PFSK-1 (cell line): ENCODE data around the gene ZSWIM6.

Source experiments
- FOXP2 ChIP-seq: optimal IDR thresholded peaks from 2 replicates; pipeline ENCODE3; 2011; ENCODE audit warnings: borderline replicate concordance, control low read depth, inconsistent platforms; ENCODE audit not compliant: insufficient read depth; ENCODE audit errors: extremely low read length, extremely low read depth
- POLR2AphosphoS5 ChIP-seq: IDR thresholded peaks from 2 replicates; pipeline ENCODE4 v1.6.1; 2012; ENCODE audit warnings: low read depth, mild to moderate bottlenecking, control low read depth, low read length, moderate library complexity
- SIN3A ChIP-seq: IDR thresholded peaks from 2 replicates; pipeline ENCODE4 v1.6.1; 2012; ENCODE audit warnings: mild to moderate bottlenecking, low read length, moderate library complexity, borderline replicate concordance; ENCODE audit not compliant: insufficient read depth
- TAF1 ChIP-seq: IDR thresholded peaks from 2 replicates; pipeline ENCODE4 v1.6.1; 2012; ENCODE audit warnings: low read length, control low read depth, borderline replicate concordance; ENCODE audit not compliant: insufficient read depth
- TF ChIP-seq, protein P1 (sequence below), 2 experiments: IDR thresholded peaks; 2 replicates each; pipeline versions ENCODE4 v1.6.1 to v1.8.0; 2011 to 2012; ENCODE audit warnings: low read depth in 2 of 2, low read length in 2 of 2, control low read depth in 1 of 2, inconsistent platforms in 1 of 2, mild to moderate bottlenecking in 1 of 2, moderate library complexity in 1 of 2; ENCODE audit not compliant: insufficient read depth in 1 of 2

ZSWIM6 gene

DNA sequence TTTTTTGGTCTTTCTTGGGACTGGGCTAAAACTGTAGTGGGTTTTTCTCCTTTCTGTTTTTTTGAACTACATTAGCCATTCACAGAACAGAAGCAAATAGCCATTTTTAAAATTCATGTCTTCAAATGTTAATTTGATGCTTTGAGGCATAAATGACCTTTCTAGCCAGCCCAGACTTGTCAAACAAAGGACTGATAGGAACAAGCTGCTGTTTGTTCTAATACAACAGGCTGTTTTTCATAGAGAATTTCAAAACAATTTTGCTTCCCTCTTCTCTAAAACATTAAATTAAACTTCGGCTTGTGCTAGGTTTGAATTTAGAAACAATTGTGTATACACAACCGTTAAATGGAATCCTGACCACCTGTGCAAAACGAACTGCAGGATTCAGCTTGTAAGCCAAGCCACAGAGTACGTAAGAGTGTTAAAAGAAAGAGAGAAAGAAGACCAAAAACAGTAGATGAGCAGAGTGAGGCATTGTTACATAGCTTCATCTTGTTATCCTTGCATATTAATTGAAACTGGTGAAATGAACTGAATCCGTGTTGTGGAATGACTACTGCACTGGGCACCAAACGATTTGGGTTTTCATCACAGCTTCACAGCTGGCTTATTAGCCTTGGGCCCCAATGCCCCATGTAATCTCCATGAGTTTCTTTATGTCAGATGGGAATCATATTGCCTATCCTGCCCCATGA lies 100.0 kb downstream of the ZSWIM6 start:
- no peak for TF ChIP-seq SIN3A
- no peak for TF ChIP-seq FOXP2
- TF ChIP-seq, protein P1, sequence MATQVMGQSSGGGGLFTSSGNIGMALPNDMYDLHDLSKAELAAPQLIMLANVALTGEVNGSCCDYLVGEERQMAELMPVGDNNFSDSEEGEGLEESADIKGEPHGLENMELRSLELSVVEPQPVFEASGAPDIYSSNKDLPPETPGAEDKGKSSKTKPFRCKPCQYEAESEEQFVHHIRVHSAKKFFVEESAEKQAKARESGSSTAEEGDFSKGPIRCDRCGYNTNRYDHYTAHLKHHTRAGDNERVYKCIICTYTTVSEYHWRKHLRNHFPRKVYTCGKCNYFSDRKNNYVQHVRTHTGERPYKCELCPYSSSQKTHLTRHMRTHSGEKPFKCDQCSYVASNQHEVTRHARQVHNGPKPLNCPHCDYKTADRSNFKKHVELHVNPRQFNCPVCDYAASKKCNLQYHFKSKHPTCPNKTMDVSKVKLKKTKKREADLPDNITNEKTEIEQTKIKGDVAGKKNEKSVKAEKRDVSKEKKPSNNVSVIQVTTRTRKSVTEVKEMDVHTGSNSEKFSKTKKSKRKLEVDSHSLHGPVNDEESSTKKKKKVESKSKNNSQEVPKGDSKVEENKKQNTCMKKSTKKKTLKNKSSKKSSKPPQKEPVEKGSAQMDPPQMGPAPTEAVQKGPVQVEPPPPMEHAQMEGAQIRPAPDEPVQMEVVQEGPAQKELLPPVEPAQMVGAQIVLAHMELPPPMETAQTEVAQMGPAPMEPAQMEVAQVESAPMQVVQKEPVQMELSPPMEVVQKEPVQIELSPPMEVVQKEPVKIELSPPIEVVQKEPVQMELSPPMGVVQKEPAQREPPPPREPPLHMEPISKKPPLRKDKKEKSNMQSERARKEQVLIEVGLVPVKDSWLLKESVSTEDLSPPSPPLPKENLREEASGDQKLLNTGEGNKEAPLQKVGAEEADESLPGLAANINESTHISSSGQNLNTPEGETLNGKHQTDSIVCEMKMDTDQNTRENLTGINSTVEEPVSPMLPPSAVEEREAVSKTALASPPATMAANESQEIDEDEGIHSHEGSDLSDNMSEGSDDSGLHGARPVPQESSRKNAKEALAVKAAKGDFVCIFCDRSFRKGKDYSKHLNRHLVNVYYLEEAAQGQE (IDR thresholded peaks at IDR 0.05; ENCODE audit: insufficient read depth in 1 of 2, low read depth in 2 of 2, low read length in 2 of 2), result no peak
- no peak for TF ChIP-seq POLR2AphosphoS5
- no peak for TF ChIP-seq TAF1

DNA sequence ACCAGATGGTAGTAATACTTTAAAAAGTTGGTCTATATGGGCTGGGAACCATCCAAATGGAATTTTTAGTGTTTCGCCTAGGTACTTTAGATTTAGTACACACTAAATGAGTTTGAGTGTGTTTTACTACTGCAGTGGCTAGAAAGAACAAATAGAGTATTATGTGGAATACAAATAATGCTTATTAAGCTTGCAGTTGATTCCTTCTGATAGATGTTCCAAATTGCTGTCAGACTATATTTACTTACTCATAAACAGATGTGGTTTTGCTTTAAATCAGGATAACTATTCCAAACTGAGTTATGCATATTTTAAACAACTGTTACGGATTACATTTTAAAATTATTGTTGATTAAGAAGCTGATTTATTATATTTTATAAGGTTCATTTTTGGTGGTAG lies 103.3 kb downstream of the ZSWIM6 start:
- TF ChIP-seq TAF1 (no peak), SIN3A (no peak), FOXP2 (no peak), POLR2AphosphoS5 (no peak)
- TF ChIP-seq, protein P1 (IDR thresholded peaks at IDR 0.05; ENCODE audit: insufficient read depth in 1 of 2, low read depth in 2 of 2, low read length in 2 of 2), result no peak

DNA sequence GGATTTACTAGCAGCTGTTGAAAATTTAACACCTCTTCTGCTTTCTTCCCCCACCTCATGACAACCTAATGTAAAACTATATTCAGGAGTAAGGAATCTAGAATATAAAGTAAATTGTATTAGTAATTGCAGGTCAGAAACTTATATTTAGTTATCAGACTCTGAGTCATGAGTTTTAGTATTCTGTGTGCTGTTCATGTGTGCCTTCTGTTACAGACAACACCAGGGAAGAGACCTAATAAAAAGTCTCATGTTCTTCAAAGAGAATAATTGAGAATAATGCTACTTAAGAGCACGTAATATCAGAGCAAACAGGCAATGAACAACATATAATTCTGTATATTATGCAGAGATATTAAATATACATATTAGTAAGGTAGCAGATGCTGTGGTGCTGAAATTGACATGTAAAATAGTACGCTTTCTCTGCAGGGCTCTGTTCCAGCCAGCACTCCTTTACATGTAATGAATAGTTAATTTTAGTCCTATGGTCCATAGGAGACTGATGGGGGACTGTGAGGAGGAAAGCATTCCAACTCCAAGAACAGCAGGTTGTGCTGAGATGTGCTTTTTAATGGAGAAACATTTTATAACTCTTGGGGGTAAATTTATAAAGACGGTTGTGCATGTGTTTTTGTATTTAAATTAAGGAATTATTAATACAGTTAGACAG lies 106.4 kb downstream of the ZSWIM6 start:
- TF ChIP-seq FOXP2 (no peak), POLR2AphosphoS5 (no peak), SIN3A (no peak)
- TF ChIP-seq, protein P1 (IDR thresholded peaks at IDR 0.05; ENCODE audit: insufficient read depth in 1 of 2, low read depth in 2 of 2, low read length in 2 of 2), result no peak

DNA sequence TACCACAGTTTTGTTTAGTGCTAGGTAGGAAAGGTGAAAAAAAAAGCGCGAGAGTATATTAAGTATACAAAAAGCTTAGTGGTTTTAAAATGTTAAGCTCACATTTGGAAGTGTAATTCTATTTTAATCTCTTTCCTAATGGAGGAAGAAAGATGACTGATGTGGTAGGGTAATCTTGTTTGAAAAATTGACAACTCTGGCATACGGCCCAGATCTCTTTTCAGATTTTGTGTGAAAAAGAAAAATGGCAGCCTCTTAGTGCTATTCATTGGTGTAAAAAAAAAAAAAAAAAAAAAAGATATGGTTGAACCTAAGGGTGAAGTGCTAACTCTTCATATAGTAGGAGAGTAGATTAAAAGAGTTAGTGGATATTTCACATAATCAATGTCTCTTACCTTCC lies 108.0 kb downstream of the ZSWIM6 start:
- TF ChIP-seq, protein P1 (IDR thresholded peaks at IDR 0.05; ENCODE audit: insufficient read depth in 1 of 2, low read depth in 2 of 2, low read length in 2 of 2), result no peak
- TF ChIP-seq FOXP2 (no peak), SIN3A (no peak), TAF1 (no peak), POLR2AphosphoS5 (no peak)

DNA sequence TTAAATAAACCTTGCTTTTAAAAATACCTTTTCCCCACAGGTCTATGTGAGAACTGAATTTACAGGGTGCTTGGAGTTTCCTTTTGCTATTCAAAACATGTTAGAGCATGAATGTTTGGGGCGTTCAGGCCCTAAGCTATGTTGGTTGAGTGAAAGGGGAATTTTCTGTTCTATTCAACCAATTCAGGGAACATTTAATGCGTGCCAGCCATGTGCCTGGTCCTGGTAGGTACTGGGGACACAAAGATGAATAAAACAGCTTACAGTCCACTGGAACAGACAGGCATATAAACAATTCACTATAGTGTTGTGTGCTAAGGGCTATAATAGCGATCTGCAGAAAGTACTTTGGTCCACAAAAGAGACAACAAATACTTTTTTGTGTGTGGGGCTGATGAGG lies 108.5 kb downstream of the ZSWIM6 start:
- no peak for TF ChIP-seq FOXP2
- no peak for TF ChIP-seq TAF1
- no peak for TF ChIP-seq SIN3A
- TF ChIP-seq POLR2AphosphoS5, result no peak
- TF ChIP-seq, protein P1 (IDR thresholded peaks at IDR 0.05; ENCODE audit: insufficient read depth in 1 of 2, low read depth in 2 of 2, low read length in 2 of 2), result no peak
